Testis (tissue), 3 donors: ENCODE data around the gene DNAH12. TPM values are rescaled to one million over a fixed set of nuclear protein-coding genes. Genes with fewer than 3 reads are reported as not detected.

Experiments
- DNase-seq: peaks from one replicate; pipeline ENCODE4 v3.0.0-alpha.2; 2019
- H3K27ac ChIP-seq, 2 donors: fragments of 200-600 bp; sonication (generic); one replicate each; pipeline ENCODE4 v1.5.1; 2019
- H3K27me3 ChIP-seq: fragments of 200-600 bp; sonication (generic); one replicate; pipeline ENCODE4 v1.5.1; 2019
- H3K36me3 ChIP-seq: fragments of 200-600 bp; sonication (generic); one replicate; pipeline ENCODE4 v1.5.1; 2017; ENCODE audit warnings: low read depth; ENCODE audit errors: missing control alignments
- H3K4me1 ChIP-seq: fragments of 200-600 bp; sonication (generic); one replicate; pipeline ENCODE4 v1.5.1; 2019
- H3K4me3 ChIP-seq, 2 donors: fragments of 200-600 bp; sonication (generic); one replicate each; pipeline ENCODE4 v1.5.1; 2017 to 2019
- H3K9me3 ChIP-seq: fragments of 200-600 bp; sonication (generic); one replicate; pipeline ENCODE4 v1.5.1; 2017
- CTCF ChIP-seq, 3 experiments: fragments of 450-650 bp in 2 of 3; fragments of 200-600 bp in 1 of 3; sonication (generic) in 1 of 3; IDR thresholded peaks; one replicate each; pipeline ENCODE4 v1.5.1; 2016 to 2019; ENCODE audit warnings: antibody characterized with exemption in 3 of 3, mild to moderate bottlenecking in 2 of 3, moderate library complexity in 1 of 3
- POLR2A ChIP-seq: fragments of 450-650 bp; IDR thresholded peaks from one replicate; pipeline ENCODE4 v1.6.1; 2017; ENCODE audit warnings: antibody characterized with exemption, mild to moderate bottlenecking, moderate library complexity
- WGBS, 2 donors: methylation state at CpG; one replicate each; pipeline ENCODE4 v1.1.5; 2018; 5-methylcytosine and 5-hydroxymethylcytosine counted together
- intact Hi-C: fragments of 100-400 bp; cut with DNase I; formaldehyde crosslinking; loops from one replicate; pipeline ENCODE4 v1.15.1; 2023; ENCODE audit warnings: low total_unique reads
- polyA plus RNA-seq: library from polyadenylated mRNA; stranded (reverse); fragments of 350-450 nt; fragmentation: Illumina TruSeq; extraction: RNeasy Lipid Tissue Mini Kit (QIAGEN cat#74804); gene quantifications from one replicate; pipeline ENCODE4 v1.2.3, GENCODE V29; 2014; ENCODE audit warnings: low read depth, low replicate concordance; ENCODE audit not compliant: insufficient read depth
- total RNA-seq, 2 donors: library from RNA; depleted of rRNA; stranded (reverse); fragments of >200 nt; gene quantifications; one replicate each; pipeline ENCODE4 v1.2.3, GENCODE V29; 2016

Gene DNAH12
- total and polyA plus RNA-seq, 3 donors from 2014 or later = 11.3 to 19.6 (median 15.7) TPM

- no peaks in the 10 kb centered on the region for H3K9me3 ChIP-seq
- H3K27me3 ChIP-seq = no peaks in the 10 kb centered on the region
- intact Hi-C loops = no loop called here
- no peak for TF ChIP-seq POLR2A
- no peak for TF ChIP-seq CTCF (IDR thresholded peaks at IDR 0.05)
- H3K36me3 ChIP-seq = no peaks in the 10 kb centered on the region
- WGBS, 2 donors = 75 to 94% methylated on average over 3 of the region's 3 CpGs
- H3K4me1 ChIP-seq = no peaks in the 10 kb centered on the region
- H3K4me3 ChIP-seq = no peak overlapping the region
- DNase-seq = no peak
- no peak overlapping the region for H3K27ac ChIP-seq
Measured at GRCh38 chr3:57423335-57423734, 120.8 kb downstream of the DNAH12 start.

- Histone ChIP-seq H3K27ac (no peak overlapping the region), H3K4me3 (no peak overlapping the region), H3K36me3 (no peaks in the 10 kb centered on the region), H3K27me3 (no peaks in the 10 kb centered on the region), H3K4me1 (no peaks in the 10 kb centered on the region), H3K9me3 (no peaks in the 10 kb centered on the region)
- TF ChIP-seq POLR2A (no peak), CTCF (IDR thresholded peaks at IDR 0.05) (no peak)
- intact Hi-C loops = no loop called here
- 87 to 93% methylated on average over 5 of the region's 5 CpGs for WGBS, 2 donors
- no peak for DNase-seq
Measured at GRCh38 chr3:57421336-57421735, 122.8 kb downstream of the DNAH12 start.

GRCh38 chr3:57420001-57420400 lies 124.1 kb downstream of the DNAH12 start:
- 71 to 77% methylated on average over 2 of the region's 2 CpGs for WGBS, 2 donors
- no peak for DNase-seq
- Histone ChIP-seq H3K27ac (no peak overlapping the region), H3K36me3 (no peaks in the 10 kb centered on the region), H3K4me3 (no peak overlapping the region), H3K9me3 (no peaks in the 10 kb centered on the region), H3K27me3 (no peaks in the 10 kb centered on the region), H3K4me1 (no peaks in the 10 kb centered on the region)
- intact Hi-C loops = no loop called here
- TF ChIP-seq CTCF (IDR thresholded peaks at IDR 0.05) (no peak), POLR2A (no peak)

- DNase-seq = no peak
- Histone ChIP-seq H3K4me1 (no peaks in the 10 kb centered on the region), H3K27me3 (no peaks in the 10 kb centered on the region), H3K4me3 (no peak overlapping the region), H3K36me3 (no peaks in the 10 kb centered on the region), H3K27ac (no peak overlapping the region), H3K9me3 (no peaks in the 10 kb centered on the region)
- 93 to 95% methylated on average over 1 of the region's 1 CpG for WGBS, 2 donors
- intact Hi-C loops = no loop called here
- no peak for TF ChIP-seq CTCF (IDR thresholded peaks at IDR 0.05)
- no peak for TF ChIP-seq POLR2A
Measured at GRCh38 chr3:57411715-57412114, 132.4 kb downstream of the DNAH12 start.

GRCh38 chr3:57409471-57409870 lies 134.7 kb downstream of the DNAH12 start:
- intact Hi-C loops = no loop called here
- no peak overlapping the region for H3K4me3 ChIP-seq
- no peaks in the 10 kb centered on the region for H3K27me3 ChIP-seq
- WGBS, 2 donors = 73 to 76% methylated on average over 2 of the region's 2 CpGs
- H3K4me1 ChIP-seq = no peaks in the 10 kb centered on the region
- no peak for DNase-seq
- no peak overlapping the region for H3K27ac ChIP-seq
- TF ChIP-seq CTCF (IDR thresholded peaks at IDR 0.05) (no peak), POLR2A (no peak)
- no peaks in the 10 kb centered on the region for H3K9me3 ChIP-seq
- H3K36me3 ChIP-seq = no peaks in the 10 kb centered on the region
